Activated CD4-positive, CD25-positive, alpha-beta regulatory T cell treated with anti-CD3 and anti-CD28 coated beads, Interleukin-2, amount 50 U/mL, for 72 hours (primary cell): ENCODE results near the gene NOL9.

ENCODE experiments used
- DNase-seq: peaks from one replicate; pipeline ENCODE4 v3.0.0; 2021

Gene NOL9

DNA sequence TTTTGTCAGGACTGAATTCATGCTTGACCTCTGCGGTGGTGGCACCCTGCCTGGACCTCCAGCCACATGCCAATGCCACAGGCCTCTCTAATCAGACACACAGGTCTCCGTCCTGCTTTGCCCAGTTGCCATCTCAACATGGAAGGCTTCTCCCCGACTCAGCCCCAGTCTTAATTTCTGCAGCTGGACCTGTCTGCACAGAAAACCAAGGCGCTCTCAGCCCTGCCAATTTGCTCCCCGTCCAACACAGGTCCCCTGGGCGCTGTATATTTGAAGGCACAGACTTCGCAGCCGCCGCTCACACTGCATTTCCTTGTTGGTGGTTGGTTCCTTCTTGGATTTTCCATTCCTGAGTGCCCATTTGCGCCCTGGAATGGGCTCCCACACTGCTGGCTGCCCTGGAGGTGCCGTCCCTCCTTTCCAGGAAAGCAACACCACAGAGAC, 34.8 kb downstream of the NOL9 start:
- no peak for DNase-seq

DNA sequence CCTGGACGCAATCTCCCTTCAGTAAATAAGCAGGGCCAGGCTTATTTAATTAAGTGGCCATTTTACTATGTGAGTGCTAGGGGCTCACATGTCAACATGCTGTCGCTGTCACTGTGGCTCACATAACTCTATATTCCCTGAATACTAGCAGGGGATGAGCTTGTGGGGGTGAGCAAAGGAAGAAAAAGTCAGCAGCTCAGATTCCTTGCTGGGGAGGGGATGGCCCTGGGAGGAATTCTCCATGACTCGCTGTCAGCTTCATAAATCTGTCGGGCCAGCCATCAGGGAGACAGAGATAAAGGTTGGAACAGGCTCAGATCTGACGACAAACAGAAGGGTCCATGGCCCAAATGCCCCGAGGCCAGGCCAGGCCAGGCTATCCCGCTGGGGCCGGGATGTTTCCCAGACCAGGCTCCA, 36.9 kb downstream of the NOL9 start:
- no peak for DNase-seq

DNA sequence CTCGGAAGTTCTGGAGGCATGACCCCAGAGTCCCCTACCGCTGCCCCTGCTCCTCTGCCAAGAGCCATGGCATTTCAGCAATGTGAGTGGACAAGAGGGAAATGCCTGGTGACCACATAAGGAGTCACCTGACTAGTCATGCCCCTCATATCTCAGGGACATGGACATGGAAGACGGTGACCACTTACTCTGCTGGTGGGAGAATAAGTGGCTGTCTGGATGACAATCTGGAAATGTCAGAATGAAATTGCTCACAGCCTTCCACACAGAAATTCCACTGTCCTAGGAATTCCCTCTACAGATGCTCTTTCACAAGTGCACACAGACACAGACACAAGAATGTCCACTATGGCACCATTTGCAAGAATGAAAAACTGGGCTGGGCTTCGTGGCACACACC, 38.5 kb downstream of the NOL9 start:
- DNase-seq, result no peak

DNA sequence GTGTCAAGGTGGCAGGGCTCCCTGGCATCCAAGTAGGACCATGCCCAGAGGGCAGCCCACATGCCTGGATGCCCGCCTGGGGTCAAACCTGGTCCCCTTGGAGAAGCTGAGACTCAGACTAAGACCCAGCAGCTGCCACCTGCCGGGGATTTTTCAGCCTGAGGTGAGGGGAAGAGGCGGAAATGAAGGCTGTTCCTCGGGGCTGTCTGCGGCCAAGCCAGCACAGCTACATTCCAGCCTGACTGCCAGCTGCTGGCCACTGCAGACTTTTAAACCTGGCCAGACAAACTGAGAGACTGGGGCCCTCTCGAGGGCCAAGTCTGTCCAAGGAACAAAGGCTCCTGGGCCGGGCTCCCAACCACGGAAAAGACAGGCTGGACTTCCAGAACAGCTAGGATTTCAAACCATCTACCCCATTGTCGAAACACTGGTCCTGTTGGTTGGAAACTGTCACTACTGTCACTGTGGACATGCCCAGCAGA, 41.0 kb downstream of the NOL9 start:
- DNase-seq, result no peak

DNA sequence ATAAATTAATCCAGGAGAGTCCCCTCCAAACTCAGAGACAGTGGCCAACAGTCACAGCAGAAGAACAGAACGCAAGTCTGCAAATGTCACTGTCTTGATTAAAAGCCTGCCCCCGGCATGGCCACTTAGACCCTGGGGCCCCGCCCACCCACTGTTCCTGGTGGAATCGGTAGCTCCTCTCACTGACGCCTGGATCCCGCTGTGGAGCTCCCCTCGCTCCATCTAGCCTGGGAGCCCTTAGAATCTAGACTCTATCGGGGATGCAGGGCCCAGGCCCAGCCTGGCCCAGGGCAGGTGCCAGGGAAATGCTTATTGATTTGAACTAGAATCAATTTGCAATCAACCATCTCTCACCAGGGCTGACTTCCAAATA, 41.4 kb downstream of the NOL9 start:
- no peak for DNase-seq

DNA sequence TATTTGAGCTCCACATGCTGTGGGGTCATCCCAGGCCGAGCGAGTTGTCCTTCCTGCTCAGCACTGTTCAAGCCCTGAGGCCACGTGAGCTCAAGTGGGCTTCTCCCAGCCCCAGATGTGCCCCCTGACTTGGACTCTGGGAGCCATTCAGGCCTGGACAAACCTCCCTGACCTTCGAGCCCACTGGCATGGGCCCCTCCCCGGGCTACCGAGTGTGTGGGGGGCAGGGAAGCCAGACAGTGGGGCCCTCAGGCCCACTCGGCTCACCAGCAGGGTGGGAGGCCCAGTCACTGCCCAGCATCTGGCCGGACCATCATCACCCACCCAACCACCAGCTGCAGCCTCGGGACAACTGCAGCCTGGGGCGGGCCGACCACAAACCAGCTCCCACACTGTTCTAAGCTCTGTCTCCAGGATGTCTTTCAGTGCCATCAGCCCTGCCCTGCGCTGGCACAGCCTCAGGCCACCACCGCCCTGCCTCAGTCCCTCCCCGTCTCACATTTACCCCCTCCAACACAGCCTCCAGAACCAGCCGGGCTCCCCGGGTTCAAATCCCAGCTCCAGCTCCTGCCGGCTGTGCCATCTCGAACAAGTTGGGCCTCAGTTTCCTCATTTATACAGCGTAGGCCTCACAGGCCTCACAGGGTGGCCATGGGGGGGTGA, 41.9 kb downstream of the NOL9 start:
- no peak for DNase-seq

DNA sequence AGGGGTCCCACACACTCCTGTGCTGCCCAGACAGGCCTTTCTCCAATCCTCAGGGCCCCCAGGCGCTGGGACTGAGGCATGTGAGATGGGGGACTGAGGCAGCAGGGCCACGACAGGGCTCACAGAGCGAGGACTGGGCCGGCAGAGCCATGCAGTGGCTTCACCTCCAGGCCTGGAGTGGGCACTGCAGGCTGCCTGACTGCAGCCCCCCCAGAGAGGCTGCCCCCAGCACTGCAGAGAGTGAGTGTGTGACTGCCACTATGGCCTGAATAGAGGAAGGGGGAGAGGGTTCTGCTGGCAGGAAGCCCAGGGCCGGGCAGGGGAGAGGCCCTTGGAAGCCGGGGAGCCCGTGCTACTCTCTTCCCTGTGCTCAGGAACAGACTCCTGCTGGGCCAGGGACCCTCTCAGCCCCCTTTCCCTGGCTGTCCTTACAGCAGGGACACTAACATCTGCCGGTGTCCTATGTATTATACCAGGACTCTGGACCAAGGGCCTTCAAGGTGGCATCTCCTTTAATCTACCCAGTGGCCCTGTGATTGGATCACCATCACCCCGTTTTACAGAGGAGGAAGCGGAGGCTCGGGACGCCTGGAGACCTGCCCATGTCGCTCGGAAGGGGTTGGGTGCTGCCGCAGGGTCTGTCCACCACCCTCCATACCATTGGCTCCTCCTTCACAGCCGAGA, 42.6 kb downstream of the NOL9 start:
- no peak for DNase-seq

DNA sequence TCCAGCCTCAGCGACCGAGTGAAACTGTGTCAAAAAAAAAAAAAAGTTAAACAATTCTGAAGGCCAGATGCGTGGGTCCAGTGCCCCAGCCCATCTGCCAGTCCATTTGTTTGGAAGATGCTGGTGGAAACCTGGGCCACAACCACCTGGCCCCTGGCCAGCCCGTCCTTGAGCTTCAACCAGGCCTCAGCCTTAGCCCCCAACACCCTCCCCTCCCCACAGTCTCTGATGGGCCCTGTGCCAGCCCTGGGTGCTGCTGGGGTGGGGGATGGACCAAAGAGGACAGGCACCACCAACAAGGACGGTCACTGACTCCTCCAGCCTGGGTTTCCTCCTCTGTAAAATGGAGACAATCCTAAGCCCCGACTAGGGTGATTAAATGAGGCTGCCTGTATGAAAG, 43.3 kb downstream of the NOL9 start:
- DNase-seq, result no peak

DNA sequence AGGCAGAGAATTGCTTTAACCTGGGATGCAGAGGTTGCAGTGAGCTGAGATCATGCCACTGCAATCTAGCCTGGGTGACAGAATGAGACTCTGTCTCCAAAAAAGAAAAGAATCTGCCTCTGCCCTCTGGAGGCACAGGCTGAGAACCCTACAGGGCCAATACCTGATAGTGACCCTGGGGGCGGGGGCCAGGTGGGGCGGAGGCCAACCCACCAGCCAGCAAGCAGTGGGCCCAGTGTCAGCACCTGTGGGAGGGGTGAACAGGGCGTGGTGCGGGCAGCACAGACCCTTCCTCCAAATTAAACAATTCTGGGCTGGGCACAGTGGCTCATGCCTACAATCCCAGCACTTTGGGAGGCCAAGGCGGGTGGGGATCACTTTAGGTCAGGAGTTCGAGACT, 43.8 kb downstream of the NOL9 start:
- no peak for DNase-seq

DNA sequence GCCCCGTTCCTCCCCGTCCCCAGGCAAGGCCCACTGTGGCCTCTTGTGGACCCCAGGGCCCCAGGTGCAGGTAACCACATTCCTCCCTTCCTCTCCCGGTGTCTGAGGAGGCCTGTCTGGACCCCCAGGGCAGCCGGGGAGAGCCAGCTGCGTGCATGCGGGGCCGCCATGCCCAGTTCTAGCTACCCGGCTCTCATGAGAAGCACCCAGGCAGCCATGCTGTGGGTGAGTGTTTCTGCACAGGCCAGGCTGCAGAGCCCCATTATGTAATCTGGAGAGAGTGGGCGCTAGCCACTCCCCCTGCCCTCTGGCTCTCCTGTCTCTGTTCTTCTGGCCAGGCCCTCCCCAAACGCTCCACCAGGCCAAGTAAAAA, 44.4 kb downstream of the NOL9 start:
- no peak for DNase-seq

DNA sequence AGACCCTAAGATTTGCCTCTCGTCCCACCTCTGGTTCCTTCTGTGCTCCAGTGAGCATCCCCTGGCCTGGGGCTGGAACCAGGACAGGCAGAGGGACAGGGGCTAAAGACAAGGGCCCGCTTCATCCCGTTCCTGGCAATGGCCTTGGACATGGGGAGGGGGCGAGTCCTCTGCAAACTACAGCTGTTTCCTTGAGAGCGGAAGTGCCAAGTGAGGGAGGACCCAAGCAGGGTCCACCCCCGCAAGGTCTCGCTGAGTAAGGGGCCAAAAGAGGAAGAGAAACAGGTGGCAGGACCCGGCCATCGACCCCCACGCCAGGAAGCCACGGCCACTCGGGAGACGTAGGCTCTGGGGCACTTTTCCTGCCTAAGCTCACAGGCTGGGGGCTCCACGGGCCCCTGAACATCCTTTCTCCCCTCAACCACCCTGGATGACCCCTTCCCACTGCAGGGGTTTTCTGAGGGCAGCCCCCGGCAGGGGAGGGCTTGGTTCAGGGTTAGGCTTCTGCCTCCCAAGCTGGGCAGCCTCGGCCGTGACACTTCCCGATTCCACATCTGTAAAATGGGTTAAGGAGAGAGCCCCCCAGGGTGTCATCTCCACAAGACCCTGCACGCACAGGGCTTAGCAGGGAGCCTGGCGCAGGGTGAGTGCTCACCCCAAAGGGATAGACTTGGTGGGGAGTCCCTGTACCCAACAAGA, 44.9 kb downstream of the NOL9 start:
- no peak for DNase-seq

DNA sequence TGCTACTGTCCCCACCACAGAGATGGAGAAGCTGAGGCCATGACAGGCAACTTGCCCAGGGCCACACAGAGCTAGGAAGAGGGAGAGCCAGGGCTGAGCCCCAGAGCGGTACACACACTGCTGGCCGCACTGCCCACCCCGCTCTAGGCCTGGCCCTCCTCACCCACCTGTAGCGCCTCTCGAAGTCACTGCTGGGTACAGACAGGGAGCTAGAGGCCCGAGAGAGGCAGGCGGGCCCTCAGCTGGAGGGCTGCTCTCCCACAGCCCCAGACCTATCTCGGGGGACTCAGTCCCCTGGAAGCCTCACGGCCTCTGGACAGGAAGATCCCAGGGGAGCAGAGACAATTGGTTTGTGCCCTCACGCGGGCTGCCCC, 45.5 kb downstream of the NOL9 start:
- no peak for DNase-seq

DNA sequence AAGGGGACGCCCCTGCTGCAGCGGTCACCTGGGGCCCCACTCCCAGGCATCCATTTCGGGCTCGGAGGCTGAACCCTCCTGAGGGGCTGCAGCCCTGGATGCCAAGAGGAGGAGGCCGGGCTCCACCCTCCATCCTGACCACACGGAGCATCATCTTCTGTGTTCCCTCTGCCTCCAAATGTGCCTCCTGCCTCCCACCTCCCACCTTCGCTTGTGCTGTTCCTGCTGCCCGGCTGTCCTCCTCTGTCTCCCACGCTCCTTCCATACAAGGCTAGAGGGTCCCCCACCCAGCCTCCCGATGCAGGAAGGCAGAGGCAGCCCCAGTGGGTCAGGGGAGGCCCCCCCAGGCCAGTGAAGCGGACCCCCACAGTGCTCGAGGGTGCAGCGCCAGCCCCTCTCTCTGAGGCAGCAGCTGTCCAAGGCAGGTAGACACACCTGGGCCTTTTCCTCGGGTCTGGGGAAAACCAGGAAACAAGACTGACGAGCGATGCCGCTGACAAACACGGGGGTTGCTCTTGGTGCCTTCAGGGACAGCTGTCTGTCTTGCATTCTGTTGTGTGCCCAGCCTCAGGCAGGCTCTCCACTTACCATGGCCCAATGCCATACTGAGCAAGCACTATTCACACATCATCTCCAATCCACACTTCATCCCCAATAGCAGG, 46.0 kb downstream of the NOL9 start:
- no peak for DNase-seq

DNA sequence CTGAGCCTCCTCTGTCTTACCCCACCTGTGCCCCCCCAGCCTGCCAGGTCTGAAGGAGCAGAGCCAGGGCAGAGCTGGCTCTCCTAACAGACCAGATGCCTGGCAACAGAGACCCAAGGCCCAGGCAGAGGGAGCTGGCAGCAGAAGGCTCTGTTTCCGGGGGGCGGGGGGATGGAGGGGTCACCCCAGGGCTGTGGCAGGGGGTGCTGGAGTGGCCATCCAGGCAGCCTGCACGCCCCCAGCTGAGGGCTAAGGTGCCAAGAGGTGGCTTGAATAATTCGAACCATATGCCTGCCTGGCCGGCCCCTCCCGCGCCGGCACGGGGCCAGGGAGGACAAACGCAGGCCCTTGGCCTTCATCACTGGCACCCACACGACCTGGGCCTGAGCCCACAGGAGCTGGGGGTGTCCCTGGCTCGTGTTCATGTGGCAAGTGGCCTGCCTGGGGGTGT, 46.8 kb downstream of the NOL9 start:
- no peak for DNase-seq

DNA sequence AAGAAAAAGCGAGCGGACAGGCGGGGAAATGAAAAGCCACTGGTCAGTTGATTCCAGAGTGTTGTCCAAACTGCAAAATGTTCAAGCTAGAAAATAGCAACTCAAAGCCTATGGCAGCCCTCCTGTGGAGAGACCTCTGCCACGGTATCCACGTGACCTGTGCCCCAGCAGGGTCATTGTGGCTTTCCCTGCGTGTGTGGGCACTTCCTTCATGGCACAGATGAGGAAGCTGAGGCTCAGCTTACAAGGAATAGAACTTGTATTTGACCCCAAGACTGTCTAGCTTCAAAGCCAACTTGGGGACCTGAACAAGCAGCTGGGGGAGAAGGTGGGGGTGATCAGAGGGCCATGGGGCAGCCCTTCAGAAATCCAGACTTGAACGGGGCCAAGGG, 47.3 kb downstream of the NOL9 start:
- DNase-seq, result no peak

DNA sequence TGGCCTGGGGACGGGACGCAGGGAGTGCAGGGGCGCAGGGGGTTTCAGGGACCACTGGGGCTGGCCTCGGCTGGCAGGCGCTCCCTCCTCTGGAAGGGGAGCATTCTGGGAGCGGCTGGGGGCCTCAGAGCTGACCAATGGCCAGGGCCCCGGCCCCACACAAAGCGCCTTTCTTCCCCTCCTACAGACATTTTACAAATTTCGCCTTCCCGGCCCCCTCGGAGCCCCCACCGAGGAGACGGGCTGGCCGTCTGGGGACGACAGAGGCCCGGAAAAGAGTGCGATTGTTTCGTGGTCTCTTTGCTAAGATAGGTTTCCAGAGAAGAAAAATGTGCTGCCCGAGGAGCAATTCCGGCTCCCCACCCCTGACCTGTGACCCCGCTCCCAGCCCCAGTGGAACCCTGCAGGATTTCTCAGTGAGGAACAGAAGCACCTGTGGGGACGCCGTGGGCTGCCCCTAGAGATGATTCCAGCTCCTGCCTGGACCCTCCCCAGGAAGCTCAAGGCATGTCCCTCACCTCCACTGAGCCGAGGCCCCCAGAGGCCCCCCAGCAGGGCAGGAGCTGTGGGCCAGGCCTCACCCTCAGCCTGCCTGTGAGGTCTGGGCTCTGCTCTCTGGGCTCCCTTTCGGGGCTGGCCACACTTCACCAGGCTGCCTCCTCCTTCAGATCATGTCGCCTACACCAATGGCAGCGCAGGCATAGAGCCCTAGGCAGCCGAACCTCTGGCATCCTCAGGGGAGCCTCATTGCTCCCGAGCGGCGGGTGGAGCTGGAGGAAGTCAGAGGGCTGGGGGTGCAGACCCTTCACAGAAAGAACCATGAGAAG, 47.9 kb downstream of the NOL9 start:
- DNase-seq, result no peak

DNA sequence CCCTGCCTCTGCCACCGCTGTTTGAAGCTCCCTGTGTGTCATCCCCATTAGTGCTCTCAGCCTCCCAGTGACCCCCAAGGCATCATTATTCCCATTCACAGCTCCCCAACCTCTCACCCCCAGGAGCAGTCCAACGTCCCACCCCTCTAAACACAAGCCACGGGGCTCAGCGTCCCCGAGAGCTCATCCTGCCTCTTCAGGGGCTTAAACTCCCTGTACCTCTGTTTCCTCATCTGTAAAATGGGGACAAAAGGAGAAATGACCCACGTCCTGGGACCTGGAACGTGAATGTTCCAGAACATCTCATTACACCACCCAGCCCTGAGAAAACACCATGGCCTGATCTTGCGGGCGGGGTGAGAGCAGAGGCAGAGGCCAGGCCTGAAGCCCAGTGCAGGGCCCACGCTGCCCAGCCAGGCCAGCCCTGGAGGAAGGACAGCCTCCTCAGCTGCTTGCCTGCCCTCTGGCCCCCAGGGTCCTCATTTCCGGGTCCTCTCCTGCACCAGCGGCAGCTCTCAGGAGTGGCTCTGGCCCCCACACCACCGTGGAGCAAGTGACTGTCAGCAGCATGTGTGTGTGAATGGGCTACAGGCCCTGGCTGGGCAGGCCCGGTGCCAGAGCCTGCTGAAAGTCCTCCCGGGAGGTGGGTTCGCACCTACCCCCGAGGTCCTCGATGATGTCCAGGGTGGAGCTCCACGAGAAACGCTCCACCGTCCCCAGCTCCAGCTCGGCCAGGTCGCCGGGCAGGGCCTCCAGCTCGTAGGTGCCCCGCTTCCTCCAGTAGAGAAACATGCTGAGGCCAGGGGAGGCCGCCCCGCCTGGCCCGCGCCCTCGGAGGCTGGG, 48.7 kb downstream of the NOL9 start:
- no peak for DNase-seq

DNA sequence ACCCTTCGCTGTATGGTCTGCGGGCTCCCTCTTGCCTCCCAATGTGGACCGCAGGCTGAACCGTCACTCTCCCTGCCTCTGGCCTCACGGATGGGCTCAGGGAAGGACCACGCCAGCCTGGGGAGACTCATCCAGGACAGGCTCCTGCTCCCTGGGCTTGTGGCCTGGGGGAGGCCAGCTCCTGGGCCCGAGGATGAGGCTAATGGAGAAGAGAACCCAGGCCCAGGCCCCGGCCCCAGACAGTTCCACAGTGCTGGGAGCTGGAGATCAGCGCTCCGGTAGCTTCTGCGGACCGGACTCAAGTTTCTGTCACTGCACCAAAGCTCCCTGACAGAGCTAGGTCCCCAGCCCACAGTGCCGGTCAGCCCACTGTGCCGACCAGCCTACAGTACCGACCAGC, 49.4 kb downstream of the NOL9 start:
- DNase-seq, result no peak

DNA sequence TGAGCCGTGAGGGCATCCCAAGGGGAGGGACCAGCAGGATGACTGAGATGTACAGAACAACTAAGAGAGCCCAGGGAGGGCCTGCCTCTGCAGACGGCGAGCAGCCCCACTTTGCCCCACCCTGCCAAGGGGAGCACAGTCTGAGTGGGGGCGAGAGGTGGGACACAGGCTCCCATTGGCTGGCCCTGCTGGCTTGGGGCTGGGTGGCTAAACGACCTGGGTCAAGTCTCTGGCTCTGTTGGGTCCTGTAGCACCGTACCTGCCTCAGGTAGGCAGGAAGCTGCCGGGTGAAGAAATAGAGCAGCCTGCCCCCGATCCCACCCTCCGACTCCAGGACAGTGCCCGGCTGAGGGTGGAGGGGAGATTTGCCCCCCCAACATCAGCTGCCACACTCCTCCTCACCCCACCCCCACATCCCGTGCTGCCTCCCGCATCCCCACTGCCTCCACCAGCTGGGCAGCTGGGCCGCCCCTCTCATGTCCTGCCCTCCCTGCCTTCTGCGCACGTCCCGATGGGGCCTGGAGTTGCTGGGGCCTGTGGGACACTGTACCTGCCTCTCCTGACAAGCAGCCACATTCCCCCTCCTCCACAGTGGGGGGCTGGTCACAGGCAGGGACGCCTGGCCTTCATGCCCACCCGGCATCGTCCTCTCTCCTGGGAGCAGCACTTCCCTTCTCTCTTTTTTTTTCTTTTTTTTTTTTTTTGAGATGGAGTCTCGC, 50.3 kb downstream of the NOL9 start:
- DNase-seq, result no peak

DNA sequence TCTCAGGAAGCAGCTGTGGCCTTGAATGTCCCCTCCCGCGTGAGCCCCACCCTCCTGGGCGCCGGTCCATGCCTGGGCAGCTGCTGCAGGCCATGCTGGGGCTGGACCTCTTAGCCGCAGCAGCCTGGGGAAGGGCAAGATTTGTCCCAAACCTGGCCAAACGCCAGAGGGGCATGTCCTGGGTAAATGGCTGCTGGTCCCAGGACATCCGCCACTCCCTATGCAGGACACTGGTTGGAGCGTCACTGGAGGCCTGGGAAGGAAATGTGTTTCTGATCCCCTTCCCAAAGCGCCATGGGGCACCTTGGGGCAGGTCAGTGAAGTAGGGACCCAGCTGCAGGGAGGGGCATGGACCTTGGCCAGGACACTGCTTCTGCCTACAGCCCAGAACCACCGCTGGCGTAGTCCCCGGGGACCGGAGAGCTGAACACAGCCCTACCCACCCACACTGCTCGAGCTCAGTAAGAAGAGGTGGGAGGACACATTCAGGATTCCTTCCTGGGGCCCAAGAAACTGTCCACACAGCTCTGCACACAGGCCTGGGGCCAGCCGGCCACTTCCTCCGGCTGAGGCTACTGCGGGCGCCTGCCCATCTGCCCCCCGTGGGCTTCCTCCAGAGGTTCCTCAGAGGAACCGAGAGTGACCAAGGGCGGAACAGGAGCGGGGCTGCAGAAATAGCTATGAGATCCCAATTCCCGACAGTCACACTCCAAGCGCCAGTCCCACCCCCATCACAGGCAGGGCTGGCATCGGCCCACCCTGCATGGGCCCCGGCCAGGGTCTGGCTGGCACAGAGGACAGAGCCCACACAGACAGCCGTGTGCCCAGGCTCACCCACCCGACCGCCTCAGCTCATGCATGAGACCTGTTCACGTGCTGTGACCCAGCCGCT, 52.1 kb downstream of the NOL9 start:
- no peak for DNase-seq
